NCI-H2171 (cell line): ENCODE data around the gene DNAJC27.
"Not testable (repeated sequence)": the region's sequence is repeated elsewhere in the genome, so short reads cannot be mapped to it uniquely, and the experiment has no call there.

ENCODE experiments used
- DNase-seq: peaks from one replicate; lab custom pipeline; 2025; lab: John Stamatoyannopoulos, UW

Gene DNAJC27

DNA sequence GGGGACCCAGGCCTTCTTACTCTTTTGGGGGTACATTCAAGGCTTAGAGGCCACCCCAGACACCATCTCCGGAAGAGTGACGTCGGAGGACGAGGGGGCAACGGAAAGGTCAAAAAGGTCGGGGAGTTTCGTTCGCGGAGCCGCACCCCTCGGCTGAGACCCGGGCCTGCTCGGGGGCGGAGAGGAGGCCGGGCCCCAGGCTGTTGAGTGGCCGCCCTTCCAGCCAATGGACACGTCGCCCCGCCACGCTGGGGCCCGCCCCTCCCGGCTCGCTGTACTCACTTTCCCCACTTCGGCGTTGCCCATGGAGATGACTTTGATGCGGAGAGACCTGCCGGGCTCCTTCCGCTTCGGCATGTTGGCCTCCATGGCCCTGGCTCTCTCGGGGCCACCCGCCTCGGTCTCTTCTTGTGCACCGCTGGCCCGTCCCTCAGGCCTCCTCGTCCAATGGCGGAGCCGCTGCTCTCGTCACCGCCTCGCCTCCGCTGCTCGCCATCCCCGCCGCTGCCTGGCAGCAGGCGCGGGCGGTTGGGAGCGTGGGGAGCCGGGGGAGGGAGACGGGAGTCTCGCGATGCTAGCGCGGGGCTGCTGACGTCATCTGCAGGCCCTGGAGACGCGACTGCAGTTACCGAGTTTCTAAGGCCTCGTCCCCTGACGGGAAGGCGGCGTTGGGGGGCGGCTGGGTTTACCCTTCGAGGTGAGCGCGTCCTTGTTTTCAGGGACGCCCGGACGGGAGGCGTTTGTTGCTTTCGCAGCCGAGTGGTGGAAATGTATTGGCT, at the start of gene DNAJC27:
TSS of gene DNAJC27 (minus strand) at position 420 of the 779 bp plus-strand sequence. CDS start at position 369, 51 bp downstream.
- peak; percentile 99 for DNase-seq

- no peak for DNase-seq
Measured at GRCh38 chr2:25018681-25019080, 46.9 kb upstream of the DNAJC27 start.

DNA sequence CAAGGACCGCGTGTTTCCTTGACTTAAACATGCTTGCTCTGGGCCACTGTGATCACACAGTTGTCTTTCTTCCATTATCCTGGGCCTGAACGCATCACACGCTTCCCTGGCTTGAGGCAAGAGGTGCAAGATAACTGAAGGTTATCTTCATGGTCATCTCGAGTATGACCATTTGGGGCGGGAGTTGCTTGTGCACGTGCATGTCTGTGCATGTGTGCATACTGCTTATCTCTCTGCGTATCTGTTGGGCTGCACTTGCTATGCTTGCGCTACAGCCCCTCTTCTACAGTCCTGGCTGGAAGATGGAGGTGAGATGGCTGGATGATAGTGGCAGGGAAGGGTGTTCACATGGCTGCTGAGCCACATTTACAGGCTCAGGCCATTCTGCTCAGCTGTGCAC, 42.9 kb upstream of the DNAJC27 start:
- no peak for DNase-seq

- DNase-seq: not testable (repeated sequence)
Measured at GRCh38 chr2:25011342-25011741, 39.6 kb upstream of the DNAJC27 start.

GRCh38 chr2:25009954-25010353, 38.2 kb upstream of the DNAJC27 start:
- DNase-seq: no peak

DNA sequence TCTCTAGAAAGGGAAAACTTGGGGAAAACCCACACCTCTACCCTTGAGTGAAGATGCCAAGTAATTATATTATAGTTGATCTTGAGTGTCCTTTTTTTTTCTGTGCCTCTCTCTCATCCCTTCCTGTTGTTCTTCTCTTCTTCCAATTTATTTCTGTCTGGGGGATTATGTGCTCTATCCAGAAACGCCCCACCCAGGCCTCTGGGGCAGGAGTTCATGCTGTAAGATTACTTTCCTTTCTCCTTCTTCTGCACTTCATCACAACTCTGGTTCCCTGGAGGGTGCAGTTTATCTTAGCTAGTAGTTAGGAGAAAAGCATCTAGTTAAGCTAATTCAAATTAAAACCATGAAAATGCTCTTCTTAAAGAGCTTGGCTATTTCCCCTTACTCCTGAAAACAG, 30.3 kb upstream of the DNAJC27 start:
- no peak for DNase-seq

- no peak for DNase-seq
Measured at GRCh38 chr2:25001325-25001637, 29.5 kb upstream of the DNAJC27 start.

DNA sequence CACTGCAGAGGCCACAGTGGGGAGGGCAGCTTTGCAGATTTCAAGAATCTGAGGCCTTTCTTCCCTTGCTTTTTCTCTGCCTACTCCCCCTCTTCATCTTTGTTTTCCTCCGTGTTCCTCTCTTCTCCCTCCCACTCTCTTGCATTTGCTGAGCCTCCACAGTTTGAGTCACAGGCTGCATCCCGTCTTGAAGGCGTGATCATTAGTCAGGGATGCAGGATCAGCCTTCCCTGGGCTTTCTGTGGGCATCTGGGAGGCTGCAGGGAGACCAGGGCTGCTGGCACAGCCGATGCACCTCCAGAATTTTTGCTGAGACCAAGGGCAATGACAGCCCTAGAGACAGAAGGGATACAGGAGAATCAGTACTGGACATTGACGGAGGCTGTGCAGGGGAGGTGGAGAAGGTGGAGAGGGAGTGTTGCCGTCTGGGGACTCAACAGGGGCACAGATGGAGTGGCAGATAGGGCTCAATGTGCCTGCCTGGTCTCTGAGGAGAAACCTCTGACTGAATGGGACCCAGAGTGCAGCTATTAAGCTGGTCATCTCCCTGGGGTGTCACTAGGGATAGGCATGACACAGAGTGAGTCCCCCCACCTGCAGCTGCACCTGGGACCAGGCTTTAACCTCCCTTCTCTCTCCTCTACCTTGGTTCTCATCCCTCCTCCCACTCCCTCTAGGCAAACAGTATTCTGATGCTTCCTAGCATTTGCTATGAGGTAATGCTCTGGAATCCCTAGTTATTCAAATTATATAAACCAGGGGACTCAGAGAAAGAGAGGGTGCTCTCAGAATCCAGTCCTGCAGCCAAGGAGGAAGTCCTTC, 29.0 kb upstream of the DNAJC27 start:
- DNase-seq: no peak

GRCh38 chr2:25000036-25000435, 28.3 kb upstream of the DNAJC27 start:
- DNase-seq: no peak

GRCh38 chr2:24999097-24999496, 27.3 kb upstream of the DNAJC27 start:
- DNase-seq: not testable (repeated sequence)

DNA sequence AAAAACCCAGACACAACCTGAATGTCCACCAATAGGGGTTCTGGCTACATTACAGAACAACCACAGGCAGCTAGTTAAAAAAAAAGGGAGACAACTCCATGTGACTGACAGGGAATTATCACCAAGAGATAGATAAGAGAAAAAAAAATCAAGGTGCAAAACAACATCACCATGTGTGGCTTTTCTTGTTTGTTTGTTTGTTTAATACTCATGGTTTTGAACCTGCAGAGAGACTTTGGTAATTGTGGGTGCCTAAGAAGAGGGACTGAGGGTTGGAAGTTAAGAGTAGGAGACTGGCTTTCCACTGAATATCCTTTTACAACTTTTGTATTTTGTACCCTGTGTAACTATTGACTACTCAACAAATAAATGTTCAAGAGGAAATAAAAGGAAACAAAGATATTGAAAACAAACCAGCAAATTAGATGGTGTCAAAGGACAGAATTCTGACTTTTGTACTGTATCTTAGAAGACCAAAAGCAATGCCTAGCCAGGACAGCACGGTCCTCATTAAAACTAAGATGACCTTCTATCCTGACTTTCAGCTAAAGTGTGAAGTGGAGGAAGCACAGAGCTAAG, 22.5 kb upstream of the DNAJC27 start:
- no peak for DNase-seq

DNA sequence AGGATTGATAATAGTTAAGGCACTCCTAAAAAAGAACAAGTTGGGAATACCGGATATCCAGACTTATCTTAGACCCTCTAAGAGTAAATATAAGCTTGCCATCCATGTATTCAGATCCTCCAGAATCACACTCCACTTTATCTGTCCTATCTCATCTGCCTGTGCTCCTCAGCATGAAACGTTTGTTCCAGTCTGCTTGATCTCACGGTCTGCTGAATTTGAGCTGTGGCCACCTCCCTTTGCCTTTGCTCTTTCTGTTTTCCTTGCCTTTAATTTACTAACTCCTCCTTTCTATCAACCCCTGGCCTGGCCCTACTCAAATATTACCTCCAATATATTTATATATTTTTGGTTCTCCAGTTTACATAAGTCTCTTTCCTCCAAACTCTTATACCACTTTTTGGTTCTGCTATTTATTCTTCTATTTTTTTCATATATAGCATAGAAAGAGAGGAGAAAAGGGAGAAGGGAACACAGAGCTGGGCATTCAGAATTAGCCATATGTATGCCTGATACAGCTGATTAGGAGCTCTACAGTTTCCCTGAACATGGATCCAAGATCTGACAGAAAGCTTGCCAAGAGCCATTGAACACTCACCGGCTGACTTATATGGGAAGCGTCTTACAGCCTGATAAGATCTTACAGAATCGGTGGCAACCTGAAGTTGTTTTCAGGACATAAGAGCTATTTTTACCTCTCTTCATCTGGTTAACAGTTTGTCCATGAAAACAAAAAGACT, 21.8 kb upstream of the DNAJC27 start:
- no peak for DNase-seq

- no peak for DNase-seq
Measured at GRCh38 chr2:24986372-24986771, 14.6 kb upstream of the DNAJC27 start.

- DNase-seq: no peak
Measured at GRCh38 chr2:24985511-24985910, 13.8 kb upstream of the DNAJC27 start.

- DNase-seq: peak; percentile 43
Measured at GRCh38 chr2:24984912-24985311, 13.2 kb upstream of the DNAJC27 start.

- DNase-seq: no peak
Measured at GRCh38 chr2:24981411-24982136, 9.8 kb upstream of the DNAJC27 start.

- no peak for DNase-seq
Measured at GRCh38 chr2:24978661-24979060, 6.9 kb upstream of the DNAJC27 start.

- DNase-seq: no peak
Measured at GRCh38 chr2:24977631-24978030, 5.9 kb upstream of the DNAJC27 start.

DNA sequence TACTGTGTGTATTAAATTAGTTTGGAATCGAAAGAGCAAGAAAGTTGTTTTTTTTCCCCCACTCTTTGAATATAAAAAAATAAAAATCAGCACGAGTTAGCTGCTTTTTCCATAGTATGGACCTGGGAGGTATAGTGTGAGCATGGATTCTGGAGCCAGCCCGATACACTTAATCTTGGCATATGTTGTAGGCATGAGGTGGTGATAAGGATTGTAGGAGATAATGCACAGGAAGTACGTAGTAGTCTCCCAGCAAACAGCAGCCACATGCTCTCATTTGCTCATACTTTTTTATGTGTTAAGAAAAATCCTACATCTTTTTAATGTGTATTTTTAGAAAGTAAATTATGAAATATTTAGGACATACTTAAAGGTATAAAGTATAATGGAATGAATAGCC, 2.1 kb upstream of the DNAJC27 start:
- no peak for DNase-seq

- DNase-seq: peak; percentile 20
Measured at GRCh38 chr2:24972315-24972961, 683 bp upstream of the DNAJC27 start.

DNA sequence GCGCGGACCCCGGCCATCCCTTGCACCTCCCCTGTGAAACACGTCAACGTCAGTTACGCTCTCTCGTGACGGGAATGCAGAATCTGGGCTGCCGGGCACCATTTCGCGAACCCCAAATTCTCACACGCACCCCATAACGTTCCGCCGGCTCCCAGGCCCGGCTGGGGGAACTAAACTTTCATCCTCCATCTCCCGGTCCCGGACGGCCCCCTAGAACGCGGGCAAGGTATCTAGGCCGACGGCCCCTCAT, 544 bp downstream of the DNAJC27 start:
- no peak for DNase-seq
